GM12892 (cell line): Measurements from ENCODE around the gene TSPAN4.

Experiments used
- POLR2A ChIP-seq: IDR thresholded peaks from 2 replicates; pipeline ENCODE4 v1.6.1; 2011; ENCODE audit warnings: low read depth, low read length, control low read depth
- POLR2AphosphoS5 ChIP-seq: IDR thresholded peaks from 2 replicates; pipeline ENCODE4 v1.6.1; 2011; ENCODE audit warnings: low read depth, low read length, control low read depth
- TAF1 ChIP-seq: IDR thresholded peaks from 2 replicates; pipeline ENCODE4 v1.6.1; 2011; ENCODE audit warnings: low read depth, mild to moderate bottlenecking, control low read depth, low read length, borderline replicate concordance

DNA sequence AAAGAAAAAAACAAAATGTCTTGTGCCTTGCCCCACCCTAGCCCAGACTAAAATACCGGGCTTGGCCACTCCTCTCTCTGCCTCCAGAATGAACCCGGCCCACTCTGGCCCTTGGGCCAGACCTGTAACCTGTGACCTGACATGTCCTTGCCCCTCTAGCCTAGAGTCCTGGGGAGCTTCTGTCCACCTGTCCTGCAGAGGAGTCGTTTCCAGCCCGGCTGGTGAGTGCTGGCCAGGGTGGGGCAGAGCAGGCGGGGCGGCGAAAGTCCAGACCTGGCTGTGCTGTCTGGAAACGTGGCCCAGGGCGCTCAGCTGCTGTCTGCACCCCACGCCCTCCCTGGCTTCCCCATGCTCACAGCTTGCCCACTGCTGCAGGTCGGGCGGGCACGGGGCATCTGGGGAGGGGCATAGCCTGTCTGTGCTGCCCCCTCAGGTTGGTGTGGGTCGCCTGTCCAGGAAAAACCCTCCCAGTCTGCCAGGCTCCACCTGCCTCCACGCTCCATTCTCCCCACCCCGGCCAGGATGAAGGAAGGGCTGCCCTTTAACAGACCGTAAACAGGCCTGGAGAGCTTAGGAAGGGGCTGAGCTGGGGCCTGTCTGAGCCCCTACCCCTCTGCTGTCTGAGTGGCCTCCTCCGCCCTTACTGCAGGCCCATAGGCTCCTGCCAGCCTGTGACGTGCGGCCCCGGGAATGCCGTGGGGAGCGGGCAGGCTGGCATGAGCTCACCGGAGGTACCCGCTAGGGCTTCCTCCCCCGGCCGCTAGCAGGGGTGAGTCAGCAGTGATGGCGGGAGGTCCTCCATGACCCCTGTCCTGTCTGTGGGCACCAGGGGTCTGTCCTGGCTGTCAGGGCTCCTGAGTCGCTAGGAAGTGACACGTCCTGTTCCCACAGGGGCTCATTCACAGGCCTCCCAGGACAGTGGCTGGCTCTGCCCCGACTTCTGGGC is 8.0 kb upstream of the TSPAN4 start:
- no peak for TF ChIP-seq POLR2A
- no peak for TF ChIP-seq TAF1
- TF ChIP-seq POLR2AphosphoS5, result no peak
